Subcutaneous adipose tissue (tissue), 4 donors: Measurements from ENCODE around the gene RSPH1. TPM values are rescaled to one million over a fixed set of nuclear protein-coding genes. Genes with fewer than 3 reads are reported as not detected.

ENCODE experiments used
- CTCF ChIP-seq: fragments of 450-650 bp; IDR thresholded peaks from one replicate; pipeline ENCODE4 v1.5.1; 2016; ENCODE audit warnings: low read depth, mild to moderate bottlenecking, control low read depth, antibody characterized with exemption, moderate library complexity
- total RNA-seq, 4 donors: library from RNA; depleted of rRNA; stranded (reverse); fragments of >200 nt; gene quantifications; one replicate each; pipeline ENCODE4 v1.1.0, GENCODE V29; 2016

RSPH1 gene
- total RNA-seq, result under 1 TPM in 2 of 4 donors, not detected in 2; 0.34 to 0.38 TPM

GRCh38 chr21:42496120-42496838 lies at the start of gene RSPH1:
Gene RSPH1 (minus strand): TSS chr21:42496224. CDS start chr21:42496186, 38 bp downstream.
- no peak for TF ChIP-seq CTCF

DNA sequence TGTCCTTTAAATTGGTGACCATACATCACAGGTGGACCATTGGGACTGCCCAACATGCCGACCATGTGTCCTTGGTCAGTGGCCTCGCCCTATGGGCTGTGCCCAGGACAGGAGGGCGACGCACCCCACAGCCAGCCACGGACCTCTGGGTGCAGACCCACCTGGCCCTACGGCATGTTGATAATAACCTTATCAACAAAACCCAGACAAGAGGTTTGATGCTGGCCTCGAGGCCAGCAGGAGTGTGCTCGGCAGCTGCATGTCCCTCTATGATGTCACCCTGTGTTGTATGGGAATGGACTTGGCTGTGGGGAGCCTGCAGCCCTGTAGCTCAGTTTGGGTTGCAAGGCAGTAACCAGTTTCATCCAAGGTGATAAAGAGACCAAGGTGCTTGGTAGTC lies 49.7 kb upstream of the RSPH1 start:
- no peak for TF ChIP-seq CTCF

DNA sequence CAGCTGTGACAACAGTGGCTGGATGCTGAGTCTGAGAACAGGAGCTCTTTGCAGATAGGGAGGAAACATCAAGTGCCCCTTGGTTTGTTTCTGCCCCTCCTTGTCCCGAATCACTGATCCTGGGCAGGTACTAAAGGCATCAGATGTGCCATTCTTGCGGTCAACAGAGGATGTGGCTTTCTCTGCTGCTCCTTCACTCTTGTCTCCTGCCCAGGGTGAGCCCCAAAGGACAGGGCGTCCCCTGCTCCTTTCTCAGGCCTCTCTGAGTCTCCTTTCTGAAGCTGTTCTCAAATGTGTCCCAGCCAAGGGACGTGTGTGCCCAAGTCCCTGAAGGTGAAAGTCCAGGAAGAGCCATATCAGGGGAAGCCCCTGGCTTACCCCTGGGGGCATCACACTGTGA lies 49.3 kb upstream of the RSPH1 start:
- no peak for TF ChIP-seq CTCF

DNA sequence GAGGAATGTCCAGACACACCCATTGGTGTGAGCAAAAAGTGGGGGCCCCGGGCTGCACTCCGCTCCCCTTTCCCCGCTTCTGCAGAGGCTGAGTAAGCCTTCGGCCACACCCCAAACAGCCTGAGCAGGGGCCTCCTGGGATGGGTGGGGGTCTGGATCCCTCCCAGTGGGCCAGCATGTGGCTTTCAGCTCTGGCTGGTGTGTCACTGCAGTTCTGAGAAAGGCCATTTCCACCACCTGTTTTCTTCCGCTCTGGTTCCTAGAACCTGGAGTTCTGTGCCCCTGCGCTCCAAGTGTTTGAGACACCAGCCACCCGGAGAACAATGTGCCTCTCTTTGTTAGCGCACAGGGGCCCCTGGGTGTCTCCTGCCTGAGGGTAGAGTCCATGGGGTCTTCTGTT lies 48.5 kb upstream of the RSPH1 start:
- no peak for TF ChIP-seq CTCF

GRCh38 chr21:42543106-42543847 lies 47.3 kb upstream of the RSPH1 start:
- no peak for TF ChIP-seq CTCF

DNA sequence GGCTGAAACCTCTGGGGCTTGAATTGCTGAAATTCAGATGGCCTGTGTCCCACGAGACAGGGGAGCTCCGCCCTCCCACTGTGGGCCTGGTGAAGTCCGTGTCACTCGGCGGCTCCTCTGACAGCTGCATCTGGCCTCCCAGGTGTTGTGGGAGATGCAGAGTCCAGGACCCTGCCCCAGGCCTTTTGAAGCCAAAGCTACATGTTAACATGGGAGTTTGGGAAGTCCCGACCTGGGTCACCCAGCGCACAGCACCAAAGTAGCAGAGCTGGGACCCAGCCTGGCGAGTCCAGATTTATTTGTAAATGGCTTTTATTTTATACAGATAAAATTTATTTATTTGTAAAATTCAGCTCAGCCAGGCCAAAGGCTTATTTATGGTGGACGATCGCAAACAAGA lies 46.6 kb upstream of the RSPH1 start:
- no peak for TF ChIP-seq CTCF

GRCh38 chr21:42542196-42542595 lies 46.2 kb upstream of the RSPH1 start:
- TF ChIP-seq CTCF, result no peak
